ENCODE data around the gene HBS1L.

The HBS1L gene

DNA sequence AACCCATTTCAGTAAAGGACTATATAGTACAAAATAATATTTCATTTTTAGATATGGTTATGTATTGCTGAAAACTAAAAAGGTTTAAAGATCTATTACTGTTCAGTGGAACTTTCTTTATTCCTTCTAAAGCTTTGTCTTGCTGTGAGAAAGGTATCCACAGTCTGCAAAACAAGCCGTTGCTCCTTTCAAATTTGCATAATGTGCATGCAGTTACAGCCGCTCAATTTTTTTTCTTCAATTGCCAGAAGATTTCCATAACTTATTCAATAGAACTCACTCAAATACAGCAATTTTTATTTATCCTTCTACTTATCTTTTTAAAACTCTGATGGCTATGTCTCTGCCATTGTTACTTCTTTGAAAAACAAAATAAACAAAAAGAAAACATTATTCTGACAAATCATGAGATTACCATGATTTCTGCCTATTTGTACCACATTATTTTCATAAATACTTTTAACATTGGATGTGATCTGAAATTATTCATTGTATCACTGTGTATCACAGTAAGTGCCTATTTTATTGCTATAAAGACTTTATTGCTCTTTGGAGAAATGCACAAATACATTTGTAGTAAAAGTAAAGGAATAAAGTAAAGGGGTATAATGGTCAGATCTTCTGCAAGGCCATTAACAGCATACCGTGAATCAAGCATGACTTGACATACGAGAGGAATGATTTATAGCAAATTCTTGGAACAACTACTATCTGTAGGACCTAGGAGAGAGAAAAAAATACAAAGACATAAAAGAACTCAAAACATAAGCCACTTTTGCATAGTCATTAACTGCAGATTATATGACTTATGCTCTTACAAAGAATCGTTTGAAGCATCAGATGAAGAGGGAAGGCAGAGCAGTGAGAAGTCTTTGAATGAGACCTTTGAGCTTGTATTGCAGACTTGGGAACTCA, 29.6 kb upstream of the HBS1L start:
- no peak for DNase-seq (ENCODE audit: extremely low spot score)
- POLR2A ChIA-PET: interaction anchor here (0.8 kb wide), 1 partner anchor 10 kb away, joined by 5 read pairs; no protein-coding TSS in a partner anchor
- TF ChIP-seq, protein P1, sequence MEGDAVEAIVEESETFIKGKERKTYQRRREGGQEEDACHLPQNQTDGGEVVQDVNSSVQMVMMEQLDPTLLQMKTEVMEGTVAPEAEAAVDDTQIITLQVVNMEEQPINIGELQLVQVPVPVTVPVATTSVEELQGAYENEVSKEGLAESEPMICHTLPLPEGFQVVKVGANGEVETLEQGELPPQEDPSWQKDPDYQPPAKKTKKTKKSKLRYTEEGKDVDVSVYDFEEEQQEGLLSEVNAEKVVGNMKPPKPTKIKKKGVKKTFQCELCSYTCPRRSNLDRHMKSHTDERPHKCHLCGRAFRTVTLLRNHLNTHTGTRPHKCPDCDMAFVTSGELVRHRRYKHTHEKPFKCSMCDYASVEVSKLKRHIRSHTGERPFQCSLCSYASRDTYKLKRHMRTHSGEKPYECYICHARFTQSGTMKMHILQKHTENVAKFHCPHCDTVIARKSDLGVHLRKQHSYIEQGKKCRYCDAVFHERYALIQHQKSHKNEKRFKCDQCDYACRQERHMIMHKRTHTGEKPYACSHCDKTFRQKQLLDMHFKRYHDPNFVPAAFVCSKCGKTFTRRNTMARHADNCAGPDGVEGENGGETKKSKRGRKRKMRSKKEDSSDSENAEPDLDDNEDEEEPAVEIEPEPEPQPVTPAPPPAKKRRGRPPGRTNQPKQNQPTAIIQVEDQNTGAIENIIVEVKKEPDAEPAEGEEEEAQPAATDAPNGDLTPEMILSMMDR (IDR thresholded peaks at IDR 0.05; ENCODE audit: control extremely low read depth, extremely low read depth, low read depth, missing control alignments): no peak
- CTCF ChIA-PET: interaction anchor here (1.7 to 4.8 kb wide), 4 partner anchors 9 to 59 kb away, joined by 4 to 36 read pairs (median 19); partner anchors contain the start of gene HBS1L

DNA sequence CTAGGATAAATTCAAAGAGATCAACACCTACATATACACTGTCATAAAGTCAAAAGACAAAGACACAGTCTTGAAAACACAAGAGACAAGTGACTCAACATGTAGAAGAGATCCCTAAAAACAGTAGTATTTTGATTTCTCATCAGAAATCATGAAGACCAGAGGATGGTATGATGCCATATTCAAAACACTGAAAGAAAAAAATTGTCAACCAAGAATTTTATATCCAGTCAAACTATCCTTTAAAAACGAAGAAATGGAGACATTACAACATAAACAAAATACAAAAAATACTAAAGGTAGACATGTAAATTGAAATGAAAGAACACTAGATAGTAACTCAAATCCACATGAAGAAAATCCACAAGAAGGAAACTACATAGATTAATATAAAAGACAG, 27.3 kb upstream of the HBS1L start:
- CTCF ChIA-PET: interaction anchor here (1.1 kb wide), 1 partner anchor 10 kb away, joined by 3 read pairs; no protein-coding TSS in a partner anchor
- POLR2A ChIA-PET: no interaction called here
- DNase-seq (ENCODE audit: extremely low spot score): no peak
- TF ChIP-seq, protein P1 (IDR thresholded peaks at IDR 0.05; ENCODE audit: control extremely low read depth, extremely low read depth, low read depth, missing control alignments): no peak

DNA sequence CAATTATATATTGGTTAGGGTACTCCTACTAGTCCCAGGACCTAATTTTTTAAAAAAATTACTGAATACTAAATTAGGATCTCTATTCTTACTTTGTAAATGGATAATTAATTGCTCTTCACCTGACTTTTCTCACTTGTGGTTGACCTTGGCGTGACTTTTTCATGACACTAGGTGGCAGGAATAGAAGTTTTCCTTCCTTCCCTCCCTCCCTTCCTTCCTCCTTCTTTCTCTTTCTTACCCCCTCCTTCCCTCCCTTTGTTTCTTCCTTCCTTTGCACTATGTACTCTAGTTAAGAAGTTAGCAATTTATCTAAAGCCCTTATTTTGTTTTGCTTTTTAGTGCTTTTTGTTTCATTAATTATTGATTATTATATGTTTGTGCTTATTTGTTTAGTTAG, 20.4 kb upstream of the HBS1L start:
- ChIA-PET POLR2A (no interaction called here), CTCF (interaction anchor here (3.0 kb wide), 1 partner anchor 11 kb away, joined by 17 read pairs; no protein-coding TSS in a partner anchor)
- DNase-seq (ENCODE audit: extremely low spot score): no peak
- TF ChIP-seq, protein P1 (IDR thresholded peaks at IDR 0.05; ENCODE audit: control extremely low read depth, extremely low read depth, low read depth, missing control alignments): peak; percentile 15

DNA sequence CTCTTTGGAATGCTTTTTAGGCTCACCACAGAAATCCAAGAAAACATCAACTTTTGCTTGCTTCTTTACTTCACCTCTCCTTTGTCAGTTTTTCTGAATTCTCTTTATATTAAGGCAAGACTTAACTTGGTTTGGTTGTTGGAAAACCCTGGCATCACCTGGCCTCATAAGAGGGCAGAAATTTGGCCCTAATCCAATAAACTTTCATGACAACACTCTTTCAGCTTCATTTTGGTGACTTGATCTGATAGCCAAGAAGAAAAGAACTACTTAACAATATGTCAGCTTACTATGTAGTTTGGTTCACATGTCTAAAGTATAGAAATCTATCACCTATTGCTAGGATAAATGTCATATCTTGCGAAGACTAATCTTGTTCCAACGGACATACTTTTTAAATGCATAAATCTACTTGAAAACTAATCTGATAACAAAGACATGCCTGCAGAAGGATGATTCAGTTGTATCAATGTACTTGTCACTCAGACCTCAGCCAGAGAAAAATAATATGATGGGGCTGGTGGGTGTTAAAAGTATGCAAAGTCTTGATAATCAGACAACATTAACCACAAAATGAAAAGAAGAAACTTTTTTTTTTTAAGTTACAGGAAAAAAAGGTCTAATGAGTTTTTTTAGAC, 19.3 kb upstream of the HBS1L start:
- POLR2A ChIA-PET: no interaction called here

DNA sequence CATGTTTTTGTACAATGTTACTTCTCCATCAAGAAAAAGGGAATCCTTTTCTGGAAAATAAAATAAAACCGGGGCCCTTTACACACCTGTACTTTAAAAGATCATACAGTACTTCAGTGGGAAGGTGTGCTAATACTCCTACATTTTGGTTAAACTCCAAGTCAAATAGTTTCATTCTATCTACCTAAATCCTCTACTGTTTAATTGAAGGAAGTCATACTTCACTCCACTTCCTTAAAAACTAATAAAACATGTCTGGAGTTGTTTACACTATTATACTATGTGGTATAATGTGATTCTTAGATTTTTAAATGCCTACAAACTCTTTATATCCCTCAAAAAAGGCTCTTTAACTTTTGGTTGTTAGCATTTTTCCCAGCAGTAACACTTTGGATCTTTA, 18.6 kb upstream of the HBS1L start:
- DNase-seq (ENCODE audit: extremely low spot score): no peak
- ChIA-PET CTCF (no interaction called here), POLR2A (no interaction called here)
- TF ChIP-seq, protein P1 (IDR thresholded peaks at IDR 0.05; ENCODE audit: control extremely low read depth, extremely low read depth, low read depth, missing control alignments): no peak

More for the DNA sequence above, 19.3 kb upstream of the HBS1L start:
- CTCF ChIA-PET: interaction anchor here (3.0 kb wide), 1 partner anchor 12 kb away, joined by 17 read pairs; no protein-coding TSS in a partner anchor
- DNase-seq (ENCODE audit: extremely low spot score): no peak
- TF ChIP-seq, protein P1 (IDR thresholded peaks at IDR 0.05; ENCODE audit: control extremely low read depth, extremely low read depth, low read depth, missing control alignments): no peak

DNA sequence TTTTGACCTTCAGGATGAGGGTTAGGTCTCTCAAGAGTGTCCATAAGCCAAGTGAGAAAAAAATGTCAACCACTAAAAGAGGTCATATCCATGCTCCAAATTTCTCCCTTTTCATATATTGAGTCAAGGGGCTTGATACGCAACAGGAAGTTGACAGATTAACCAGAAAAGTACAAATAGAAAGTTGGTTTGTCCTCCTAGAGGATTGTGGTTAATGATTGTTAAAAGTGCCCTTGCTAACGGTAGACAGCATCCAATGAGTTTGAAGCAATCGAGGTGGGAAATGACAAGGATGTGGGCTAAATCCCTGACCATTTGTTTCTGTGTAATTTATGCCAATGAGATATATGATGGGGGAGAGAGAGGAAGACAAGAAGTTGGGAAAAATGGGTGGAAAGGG, 18.1 kb upstream of the HBS1L start:
- ChIA-PET CTCF (no interaction called here), POLR2A (no interaction called here)
- no peak for DNase-seq (ENCODE audit: extremely low spot score)
- TF ChIP-seq, protein P1 (IDR thresholded peaks at IDR 0.05; ENCODE audit: control extremely low read depth, extremely low read depth, low read depth, missing control alignments): no peak

Data from GM10248 (cell line).